ENCODE data around the gene SLC10A4. TPM values are rescaled to one million over a fixed set of nuclear protein-coding genes. Genes with fewer than 3 reads are reported as not detected.
A peak's percentile ranks its signal among the peaks of the same experiment; 100 is the strongest.

SLC10A4 gene
- total and polyA plus RNA-seq, 2 donors from 2014 or later, result 0.13 TPM; not detected in 1

DNA sequence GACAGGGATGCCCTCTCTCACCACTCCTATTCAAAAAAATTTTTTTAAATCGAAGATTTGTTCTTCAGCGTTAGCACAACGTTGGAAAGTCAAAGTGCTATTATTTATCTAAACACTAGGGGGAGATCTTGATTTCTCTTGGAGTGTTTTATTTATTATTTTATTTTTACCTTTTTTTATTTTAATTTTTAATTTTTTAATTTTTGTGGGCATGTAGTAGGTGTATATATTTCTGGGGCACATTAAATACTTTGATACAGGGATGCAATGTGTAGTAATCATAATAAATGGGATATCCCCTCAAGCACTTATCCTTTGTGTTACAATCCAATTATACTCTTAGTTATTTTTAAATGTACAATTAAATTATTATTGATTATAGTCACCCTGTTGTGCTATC, 37.4 kb upstream of the SLC10A4 start:
- H3K9me3 ChIP-seq (ENCODE audit: control insufficient read depth in 2 of 3, insufficient read depth in 1 of 3, low read length in 3 of 3), result no peaks in the 10 kb centered on the region
- TF ChIP-seq, protein P1, sequence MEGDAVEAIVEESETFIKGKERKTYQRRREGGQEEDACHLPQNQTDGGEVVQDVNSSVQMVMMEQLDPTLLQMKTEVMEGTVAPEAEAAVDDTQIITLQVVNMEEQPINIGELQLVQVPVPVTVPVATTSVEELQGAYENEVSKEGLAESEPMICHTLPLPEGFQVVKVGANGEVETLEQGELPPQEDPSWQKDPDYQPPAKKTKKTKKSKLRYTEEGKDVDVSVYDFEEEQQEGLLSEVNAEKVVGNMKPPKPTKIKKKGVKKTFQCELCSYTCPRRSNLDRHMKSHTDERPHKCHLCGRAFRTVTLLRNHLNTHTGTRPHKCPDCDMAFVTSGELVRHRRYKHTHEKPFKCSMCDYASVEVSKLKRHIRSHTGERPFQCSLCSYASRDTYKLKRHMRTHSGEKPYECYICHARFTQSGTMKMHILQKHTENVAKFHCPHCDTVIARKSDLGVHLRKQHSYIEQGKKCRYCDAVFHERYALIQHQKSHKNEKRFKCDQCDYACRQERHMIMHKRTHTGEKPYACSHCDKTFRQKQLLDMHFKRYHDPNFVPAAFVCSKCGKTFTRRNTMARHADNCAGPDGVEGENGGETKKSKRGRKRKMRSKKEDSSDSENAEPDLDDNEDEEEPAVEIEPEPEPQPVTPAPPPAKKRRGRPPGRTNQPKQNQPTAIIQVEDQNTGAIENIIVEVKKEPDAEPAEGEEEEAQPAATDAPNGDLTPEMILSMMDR (IDR thresholded peaks at IDR 0.05; ENCODE audit: borderline replicate concordance, extremely low read depth, insufficient read depth), result peak; percentile 23
- DNase-seq (peak in 1 of 5 donors; percentile 15), FAIRE-seq (peak; percentile 72)
- no peaks in the 10 kb centered on the region for H3K4me1 ChIP-seq (ENCODE audit: control insufficient read depth in 2 of 3, insufficient read depth in 2 of 3, low read depth in 1 of 3, low read length in 3 of 3)
- H3K27ac ChIP-seq (ENCODE audit: low read depth in 2 of 2, low read length in 2 of 2), result no peak overlapping the region
- H3K9ac ChIP-seq (ENCODE audit: low read length in 3 of 3), result no peak overlapping the region
- no peaks in the 10 kb centered on the region for H3K36me3 ChIP-seq (ENCODE audit: control insufficient read depth in 2 of 3, insufficient read depth in 3 of 3, low read length in 3 of 3)
- H3K4me3 ChIP-seq (ENCODE audit: low read length in 3 of 3), result no peak overlapping the region
- no peaks in the 10 kb centered on the region for H3K27me3 ChIP-seq (ENCODE audit: control insufficient read depth, insufficient read depth, low read length)
- intact Hi-C loops (cut with DNase I), result no loop called here

DNA sequence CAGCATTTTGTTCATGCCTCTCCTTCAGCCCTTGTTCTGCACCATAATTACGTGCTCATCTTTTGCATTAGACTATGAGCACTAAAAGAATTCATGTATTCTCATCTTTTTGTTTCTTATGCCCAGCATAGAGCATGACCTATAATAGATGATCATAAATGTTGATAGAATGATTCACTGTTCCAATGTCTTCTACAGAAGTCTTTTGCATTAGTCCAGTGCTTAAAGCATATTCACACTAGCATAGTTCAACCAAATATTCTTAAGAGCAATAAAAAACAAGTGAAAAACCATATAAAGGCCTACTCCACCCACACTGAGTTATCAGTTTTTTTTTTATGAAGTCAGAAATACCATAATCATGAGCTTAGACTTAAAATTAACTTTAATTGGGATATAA, 36.5 kb upstream of the SLC10A4 start:
- Histone ChIP-seq H3K9me3 (ENCODE audit: control insufficient read depth in 2 of 3, insufficient read depth in 1 of 3, low read length in 3 of 3) (no peaks in the 10 kb centered on the region), H3K4me3 (ENCODE audit: low read length in 3 of 3) (no peak overlapping the region), H3K27ac (ENCODE audit: low read depth in 2 of 2, low read length in 2 of 2) (no peak overlapping the region), H3K9ac (ENCODE audit: low read length in 3 of 3) (no peak overlapping the region), H3K4me1 (ENCODE audit: control insufficient read depth in 2 of 3, insufficient read depth in 2 of 3, low read depth in 1 of 3, low read length in 3 of 3) (no peaks in the 10 kb centered on the region), H3K36me3 (ENCODE audit: control insufficient read depth in 2 of 3, insufficient read depth in 3 of 3, low read length in 3 of 3) (no peaks in the 10 kb centered on the region), H3K27me3 (ENCODE audit: control insufficient read depth, insufficient read depth, low read length) (no peaks in the 10 kb centered on the region)
- no peak for DNase-seq
- FAIRE-seq, result no peak
- TF ChIP-seq, protein P1 (IDR thresholded peaks at IDR 0.05; ENCODE audit: borderline replicate concordance, extremely low read depth, insufficient read depth), result no peak
- intact Hi-C loops (cut with DNase I), result no loop called here

DNA sequence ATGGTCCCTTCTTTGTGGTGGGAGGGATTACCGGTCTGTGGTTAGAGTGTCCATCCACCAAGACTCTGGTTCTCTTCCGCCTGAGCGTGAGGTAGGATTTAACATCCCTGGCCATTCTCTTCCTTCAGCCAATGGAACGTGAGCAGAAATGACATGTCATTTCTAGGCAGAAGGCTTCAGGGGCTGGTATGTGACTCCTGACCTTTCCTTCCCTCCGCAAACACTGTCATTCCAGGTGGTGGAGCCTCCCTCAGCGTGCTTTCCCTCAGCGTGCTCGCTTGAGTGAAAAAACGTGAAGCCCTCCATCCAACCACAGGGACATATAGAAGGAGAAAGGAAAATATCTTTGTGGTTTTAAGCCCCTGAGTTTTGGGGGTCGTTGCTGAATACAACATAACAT, 34.0 kb upstream of the SLC10A4 start:
- no peak for FAIRE-seq
- DNase-seq, result no peak
- intact Hi-C loops (cut with DNase I), result no loop called here

More for the DNA sequence above, 34.0 kb upstream of the SLC10A4 start:
- Histone ChIP-seq H3K27ac (ENCODE audit: low read depth in 2 of 2, low read length in 2 of 2) (no peak overlapping the region), H3K4me3 (ENCODE audit: low read length in 3 of 3) (no peak overlapping the region), H3K4me1 (ENCODE audit: control insufficient read depth in 2 of 3, insufficient read depth in 2 of 3, low read depth in 1 of 3, low read length in 3 of 3) (no peaks in the 10 kb centered on the region), H3K27me3 (ENCODE audit: control insufficient read depth, insufficient read depth, low read length) (no peaks in the 10 kb centered on the region), H3K9ac (ENCODE audit: low read length in 3 of 3) (no peak overlapping the region), H3K9me3 (ENCODE audit: control insufficient read depth in 2 of 3, insufficient read depth in 1 of 3, low read length in 3 of 3) (no peaks in the 10 kb centered on the region), H3K36me3 (ENCODE audit: control insufficient read depth in 2 of 3, insufficient read depth in 3 of 3, low read length in 3 of 3) (no peaks in the 10 kb centered on the region)
- TF ChIP-seq, protein P1 (IDR thresholded peaks at IDR 0.05; ENCODE audit: borderline replicate concordance, extremely low read depth, insufficient read depth), result no peak
